DOHH2 (cell line): Measurements from ENCODE around the gene QRICH2.
A peak's percentile ranks its signal among the peaks of the same experiment; 100 is the strongest.
"Not testable (repeated sequence)": the region's sequence is repeated elsewhere in the genome, so short reads cannot be mapped to it uniquely, and the experiment has no call there.

Experiments used
- H3F3A ChIP-seq: fragments of 200-600 bp; sonication (generic), shearing (Covaris generic); 2 replicates; pipeline ENCODE4 v1.6.0; 2016; ENCODE audit warnings: antibody characterized with exemption, mild to moderate bottlenecking; ENCODE audit not compliant: control insufficient read depth, insufficient read depth
- H3K27ac ChIP-seq: fragments of 200-600 bp; sonication (generic); 2 replicates; pipeline ENCODE4 v1.5.1; 2014; ENCODE audit warnings: low read depth, mild to moderate bottlenecking, low read length, moderate library complexity
- H3K27me3 ChIP-seq: fragments of 200-600 bp; sonication (generic); 2 replicates; pipeline ENCODE4 v1.6.1; 2014; ENCODE audit warnings: mild to moderate bottlenecking, low read length, mixed read lengths; ENCODE audit not compliant: control insufficient read depth
- H3K36me3 ChIP-seq: fragments of 200-600 bp; sonication (generic); 2 replicates; pipeline ENCODE4 v1.6.1; 2014; ENCODE audit warnings: mild to moderate bottlenecking, low read length, moderate library complexity, mixed read lengths; ENCODE audit not compliant: control insufficient read depth
- H3K4me1 ChIP-seq: fragments of 200-600 bp; sonication (generic); 2 replicates; pipeline ENCODE4 v1.6.1; 2014; ENCODE audit warnings: mild to moderate bottlenecking, low read length, mixed read lengths; ENCODE audit not compliant: control insufficient read depth
- H3K4me2 ChIP-seq: fragments of 200-600 bp; sonication (generic); 2 replicates; pipeline ENCODE4 v1.6.0; 2014; ENCODE audit warnings: mild to moderate bottlenecking, low read length, moderate library complexity
- H3K4me3 ChIP-seq: fragments of 200-600 bp; sonication (generic); 2 replicates; pipeline ENCODE4 v1.5.1; 2014; ENCODE audit warnings: mild to moderate bottlenecking, low read length, mixed read lengths
- H3K79me2 ChIP-seq: fragments of 200-600 bp; sonication (generic); 2 replicates; pipeline ENCODE4 v1.6.1; 2014; ENCODE audit warnings: mild to moderate bottlenecking, low read length, mixed read lengths; ENCODE audit not compliant: control insufficient read depth
- H3K9me2 ChIP-seq: fragments of 200-600 bp; sonication (generic); replicated peaks from 2 replicates; pipeline ENCODE4 v1.6.1; 2014; ENCODE audit warnings: mild to moderate bottlenecking, low read length, mixed read lengths; ENCODE audit not compliant: control insufficient read depth
- H3K9me3 ChIP-seq: fragments of 200-600 bp; sonication (generic); 2 replicates; pipeline ENCODE4 v1.6.1; 2014; ENCODE audit warnings: antibody characterized with exemption, low read length, mixed read lengths; ENCODE audit not compliant: control insufficient read depth, insufficient read depth
- H4K20me1 ChIP-seq: fragments of 200-600 bp; sonication (generic); 2 replicates; pipeline ENCODE4 v1.6.0; 2014; ENCODE audit warnings: low read depth, mild to moderate bottlenecking, antibody characterized with exemption, low read length, moderate library complexity; ENCODE audit not compliant: control insufficient read depth, insufficient read depth
- CTCF ChIP-seq: fragments of 200-600 bp; sonication (generic); IDR thresholded peaks from one replicate; pipeline ENCODE4 v1.5.1; 2014; ENCODE audit warnings: antibody characterized with exemption, mild to moderate bottlenecking, low read depth, low read length; ENCODE audit not compliant: poor library complexity, severe bottlenecking
- EZH2phosphoT487 ChIP-seq: fragments of 200-600 bp; sonication (generic); IDR thresholded peaks from 2 replicates; pipeline ENCODE4 v1.6.1; 2017; ENCODE audit warnings: borderline replicate concordance, mild to moderate bottlenecking, antibody characterized with exemption, low read length, moderate library complexity, mixed read lengths

QRICH2 gene

GRCh38 chr17:76353004-76353598 is 45.0 kb upstream of the QRICH2 start:
- peak overlapping the region; percentile 95 for H3K4me2 ChIP-seq
- peaks cover 3% of the 10 kb centered on the region for H3F3A ChIP-seq
- no peaks in the 10 kb centered on the region for H4K20me1 ChIP-seq
- TF ChIP-seq EZH2phosphoT487 (no peak), CTCF (no peak)
- no peaks in the 10 kb centered on the region for H3K36me3 ChIP-seq
- no peaks in the 10 kb centered on the region for H3K27me3 ChIP-seq
- H3K4me3 ChIP-seq, result peak overlapping the region; percentile 98
- no peaks in the 10 kb centered on the region for H3K9me3 ChIP-seq
- no peaks in the 10 kb centered on the region for H3K9me2 ChIP-seq
- H3K27ac ChIP-seq, result peak overlapping the region; percentile 76
- peaks cover 24% of the 10 kb centered on the region for H3K79me2 ChIP-seq
- peaks cover 31% of the 10 kb centered on the region for H3K4me1 ChIP-seq

DNA sequence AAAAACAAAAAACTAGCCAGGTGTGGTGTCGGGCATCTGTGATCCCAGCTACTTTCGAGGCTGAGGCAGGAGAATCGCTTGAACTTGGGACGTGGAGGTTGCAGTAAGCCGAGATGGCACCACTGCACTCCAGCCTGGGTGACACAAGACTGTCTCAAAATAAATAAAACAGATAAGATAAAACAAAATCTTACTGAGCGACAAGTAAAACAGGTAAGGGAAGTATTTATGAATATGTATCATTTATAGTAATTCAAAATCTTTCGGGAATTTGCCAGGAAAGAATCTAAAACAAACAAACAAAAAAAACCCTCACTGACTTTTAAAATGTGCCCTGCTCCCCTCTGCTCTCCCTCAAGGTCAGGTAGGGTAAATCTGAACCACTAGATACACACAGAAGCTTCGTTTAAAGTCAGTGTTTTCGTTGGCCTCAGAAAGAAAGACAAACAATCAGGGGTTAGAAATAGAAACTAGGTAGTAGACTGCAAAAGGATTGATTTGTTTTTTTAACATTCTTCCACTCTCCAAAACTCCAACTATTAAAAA is 43.5 kb upstream of the QRICH2 start:
- no peak for TF ChIP-seq EZH2phosphoT487
- TF ChIP-seq CTCF, result no peak
- Histone ChIP-seq H3K27me3 (no peaks in the 10 kb centered on the region), H3K79me2 (peaks cover 24% of the 10 kb centered on the region), H3K9me3 (no peaks in the 10 kb centered on the region), H3K9me2 (no peaks in the 10 kb centered on the region), H3F3A (peaks cover 3% of the 10 kb centered on the region), H3K27ac (no peak overlapping the region), H3K4me2 (peak overlapping the region; percentile 43), H3K4me3 (no peak overlapping the region), H4K20me1 (no peaks in the 10 kb centered on the region), H3K4me1 (peaks cover 20% of the 10 kb centered on the region), H3K36me3 (peaks cover 4% of the 10 kb centered on the region; the same call in 1 of the 2 replicates)

DNA sequence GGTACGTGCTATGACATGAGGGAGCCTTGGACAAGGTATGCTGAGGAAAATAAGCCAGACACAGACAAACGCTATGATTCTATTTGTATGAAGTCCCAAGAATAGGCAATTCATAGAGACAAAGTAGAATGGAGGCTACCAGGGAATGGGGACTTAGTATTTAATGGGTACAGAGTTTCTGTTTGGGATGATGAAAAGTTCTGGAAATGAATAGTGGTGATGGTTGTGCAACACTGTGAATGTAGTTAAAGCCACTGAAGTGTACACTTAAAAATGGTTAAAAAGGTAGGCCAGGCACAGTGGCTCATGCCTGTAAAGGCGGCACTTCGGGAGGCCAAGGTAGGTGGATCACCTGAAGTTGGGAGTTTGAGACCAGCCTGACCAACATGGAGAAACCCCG is 42.4 kb upstream of the QRICH2 start:
- Histone ChIP-seq H4K20me1 (no peaks in the 10 kb centered on the region), H3K4me1 (peaks cover 18% of the 10 kb centered on the region), H3K27me3 (no peaks in the 10 kb centered on the region), H3K36me3 (peaks cover 13% of the 10 kb centered on the region; the same call in 1 of the 2 replicates), H3K79me2 (peaks cover 24% of the 10 kb centered on the region), H3F3A (peaks cover 3% of the 10 kb centered on the region), H3K4me2 (no peak overlapping the region), H3K9me3 (no peaks in the 10 kb centered on the region), H3K4me3 (no peak overlapping the region), H3K9me2 (no peaks in the 10 kb centered on the region), H3K27ac (no peak overlapping the region)
- TF ChIP-seq EZH2phosphoT487, result no peak
- TF ChIP-seq CTCF, result no peak

DNA sequence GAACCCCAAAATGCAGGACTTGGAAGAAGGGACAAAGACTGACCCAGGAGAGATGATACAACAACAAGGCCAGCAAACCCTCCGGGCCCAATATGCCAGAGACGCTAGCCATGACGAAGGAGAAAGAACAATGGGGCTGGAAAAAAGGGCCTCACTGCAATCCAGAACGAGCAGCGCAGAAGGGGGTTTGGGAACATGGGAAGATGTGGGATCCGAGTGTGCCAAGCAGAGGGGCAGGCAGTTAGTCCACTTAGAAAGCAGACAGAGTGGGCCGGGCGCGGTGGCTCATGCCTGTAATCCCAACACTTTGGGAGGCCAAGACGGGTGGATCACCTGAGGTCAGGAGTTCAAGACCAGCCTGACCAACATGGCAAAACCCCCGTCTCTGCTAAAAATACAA is 38.9 kb upstream of the QRICH2 start:
- Histone ChIP-seq H3K36me3 (peaks cover 21% of the 10 kb centered on the region), H3K79me2 (peaks cover 12% of the 10 kb centered on the region)
- H3K4me1 ChIP-seq, H3K9me2 ChIP-seq, H3K4me2 ChIP-seq, H4K20me1 ChIP-seq, H3K9me3 ChIP-seq, H3K27ac ChIP-seq, H3K27me3 ChIP-seq, H3K4me3 ChIP-seq, H3F3A ChIP-seq: not testable (repeated sequence)
